Posterior cingulate gyrus (tissue), 11 donors: ENCODE measurements around the gene CCDC50.

ENCODE experiments used
- DNase-seq, 10 donors: peaks; one replicate each; pipeline versions ENCODE4 v3.0.0 to v3.0.0-alpha.2; 2020 to 2021; ENCODE audit warnings: mixed read lengths in 3 of 10
- intact Hi-C: fragments of 100-400 bp; cut with DNase I; formaldehyde crosslinking; loops from one replicate; pipeline ENCODE4 v1.15.1; 2023

CCDC50 gene

GRCh38 chr3:191343913-191344312 is 14.7 kb downstream of the CCDC50 start:
- intact Hi-C loops, result no loop called here
- no peak for DNase-seq

DNA sequence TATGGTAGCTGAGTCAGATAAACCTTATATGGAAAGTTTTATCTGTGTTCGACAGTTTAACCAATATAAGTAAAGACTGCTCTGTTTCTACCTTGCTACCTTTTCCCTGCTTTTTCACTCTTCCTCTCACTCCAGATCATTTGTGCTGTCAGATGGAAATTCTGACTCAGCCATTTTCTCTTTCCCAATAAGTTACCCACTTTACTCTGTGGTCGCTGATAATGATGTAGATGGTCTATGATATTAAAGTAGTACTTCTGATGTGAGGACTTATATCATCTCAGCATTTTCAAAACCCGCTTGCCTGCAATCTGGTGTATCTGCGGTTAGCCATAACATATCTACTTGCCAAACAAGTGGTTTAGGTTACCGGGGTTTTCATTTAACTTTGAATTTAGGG is 16.1 kb downstream of the CCDC50 start:
- DNase-seq, result no peak
- intact Hi-C loops, result no loop called here

DNA sequence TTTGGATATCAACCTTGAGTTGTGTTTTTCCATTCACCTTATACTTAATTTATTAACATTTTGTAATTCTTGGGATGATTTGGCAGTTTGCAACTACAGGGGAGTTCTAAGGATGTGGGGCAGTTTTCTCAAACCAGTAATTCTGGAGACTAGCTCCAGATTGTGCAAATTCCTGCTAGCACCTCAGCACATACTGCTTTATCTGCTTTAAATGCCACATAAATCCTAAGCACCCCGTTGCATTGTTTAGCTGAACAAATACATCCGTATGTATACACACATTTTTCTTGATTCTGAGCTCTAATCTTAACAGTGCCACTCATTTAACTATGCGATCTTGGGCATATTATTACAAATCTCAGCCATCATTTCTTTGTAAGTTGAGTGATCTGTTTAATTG is 18.0 kb downstream of the CCDC50 start:
- intact Hi-C loops, result no loop called here
- no peak for DNase-seq

DNA sequence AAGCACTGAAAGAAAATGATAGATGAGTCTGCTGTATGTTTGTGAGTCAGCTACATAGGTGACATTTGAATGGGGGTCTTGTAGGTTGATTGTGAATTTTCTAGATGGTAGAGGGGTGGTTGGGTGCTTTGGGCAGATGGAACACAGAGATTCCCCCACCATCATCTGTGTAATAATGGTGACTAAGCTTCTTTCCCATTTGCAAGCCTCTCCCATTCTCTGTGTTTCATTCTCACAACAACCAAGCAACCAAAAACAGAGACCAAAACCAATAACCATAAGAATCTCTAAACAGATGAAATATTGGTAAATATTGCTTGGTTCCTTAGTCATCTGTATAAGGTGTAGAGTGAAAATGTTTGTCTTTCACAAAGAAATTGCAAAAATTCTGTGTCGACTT is 18.9 kb downstream of the CCDC50 start:
- no peak for DNase-seq
- intact Hi-C loops, result no loop called here

GRCh38 chr3:191350396-191351090 is 21.3 kb downstream of the CCDC50 start:
- intact Hi-C loops, result no loop called here
- no peak for DNase-seq

GRCh38 chr3:191352014-191352413 is 22.8 kb downstream of the CCDC50 start:
- intact Hi-C loops, result no loop called here
- DNase-seq, result no peak

DNA sequence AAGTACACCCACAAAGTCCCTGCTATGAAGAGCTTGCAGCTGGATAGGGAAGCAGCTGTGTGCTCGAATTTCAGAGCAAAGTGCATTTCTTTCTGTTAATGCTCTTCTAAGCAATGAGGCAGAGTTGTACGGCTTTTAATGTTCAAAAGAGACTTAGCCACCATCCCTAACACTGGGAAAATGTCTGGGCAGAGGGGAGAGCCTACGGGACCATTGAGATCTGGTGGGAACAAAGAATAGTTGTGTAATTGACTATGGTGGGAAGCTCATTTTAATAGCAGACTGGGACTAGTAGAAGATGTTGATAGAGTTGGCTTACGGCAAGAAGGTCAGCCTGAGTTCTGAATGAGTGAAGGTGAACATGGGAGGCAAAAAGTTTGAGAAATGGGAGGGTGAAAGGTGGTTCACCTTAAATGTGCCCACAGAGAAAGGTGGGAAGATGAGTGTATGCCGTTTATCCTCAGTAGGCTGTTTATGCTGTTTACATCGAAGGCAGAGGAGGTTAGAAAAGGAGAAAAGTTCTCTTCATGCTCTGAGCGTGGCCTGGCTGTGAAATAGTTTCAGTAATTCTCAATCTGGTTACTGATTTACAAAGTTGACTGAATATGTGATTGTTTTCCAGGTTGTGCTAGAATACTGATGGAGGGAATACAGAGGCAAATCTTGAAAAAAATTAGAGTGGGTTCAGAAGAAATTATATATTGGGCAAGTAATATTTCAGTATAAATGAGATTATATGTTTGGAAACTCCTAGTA is 24.0 kb downstream of the CCDC50 start:
- intact Hi-C loops, result no loop called here
- DNase-seq, result no peak

GRCh38 chr3:191355406-191355805 is 26.2 kb downstream of the CCDC50 start:
- intact Hi-C loops, result no loop called here
- no peak for DNase-seq

DNA sequence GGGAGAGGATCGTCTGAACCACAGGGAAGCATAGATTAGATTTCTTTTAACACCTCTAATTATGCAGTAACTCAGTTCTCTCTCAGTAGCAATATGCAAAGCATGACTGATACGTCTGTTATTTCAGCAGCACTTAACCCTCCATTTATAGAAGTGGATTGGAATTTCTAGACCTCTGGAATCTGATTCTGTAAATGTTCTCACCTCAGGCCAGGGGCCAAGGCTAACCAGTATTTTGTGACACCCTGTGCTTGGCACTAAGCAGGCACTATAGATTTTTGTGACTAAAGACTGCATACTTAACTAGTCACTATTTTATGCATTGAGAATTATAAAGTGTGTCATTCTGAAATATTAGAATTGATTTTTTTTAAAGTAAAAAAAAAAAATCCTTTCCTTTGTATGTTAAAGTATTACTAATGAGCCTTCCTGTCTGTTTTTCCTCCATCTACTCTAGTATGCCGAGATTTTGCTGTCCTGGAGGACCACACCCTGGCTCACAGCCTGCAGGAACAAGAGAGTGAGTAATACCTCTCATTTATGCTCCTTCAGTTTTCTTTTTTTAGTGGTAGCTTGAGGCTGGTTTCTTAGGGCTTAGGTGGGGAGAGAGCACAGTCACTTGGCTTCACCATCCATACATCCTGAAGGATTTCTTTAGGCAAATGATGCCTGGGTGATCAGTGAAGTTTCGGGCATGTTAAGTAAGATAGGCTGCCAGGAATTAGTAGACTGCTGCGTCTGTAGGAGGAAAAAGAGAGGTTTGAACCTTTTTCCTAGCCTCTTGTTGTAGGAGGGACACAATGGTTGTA is 27.6 kb downstream of the CCDC50 start:
- DNase-seq, result no peak
- intact Hi-C loops, result no loop called here

DNA sequence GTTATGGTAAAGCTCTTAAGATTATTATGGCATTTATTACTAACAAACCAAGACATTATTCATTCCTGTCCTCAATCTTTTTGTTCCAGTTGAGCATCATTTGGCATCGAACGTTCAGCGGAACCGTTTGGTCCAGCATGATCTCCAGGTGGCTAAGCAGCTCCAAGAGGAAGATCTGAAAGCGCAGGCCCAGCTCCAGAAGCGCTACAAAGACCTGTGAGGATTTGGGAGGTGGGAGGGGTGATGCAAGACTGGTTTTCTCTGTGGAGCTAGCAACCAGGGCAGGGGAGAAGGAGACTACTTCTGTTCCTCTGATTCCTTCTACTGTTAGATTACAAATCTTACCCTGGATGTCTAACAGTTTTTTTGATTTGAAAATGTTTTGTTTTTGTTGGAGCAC is 28.7 kb downstream of the CCDC50 start:
- DNase-seq, result peak in 1 of 10 donors; percentile 51
- intact Hi-C loops, result no loop called here

- no peak for DNase-seq
- intact Hi-C loops, result no loop called here
These were observed 29.7 kb downstream of the CCDC50 start for GRCh38 chr3:191358929-191359328.

- no peak for DNase-seq
- intact Hi-C loops, result no loop called here
These were observed 31.4 kb downstream of the CCDC50 start for GRCh38 chr3:191360620-191361019.

DNA sequence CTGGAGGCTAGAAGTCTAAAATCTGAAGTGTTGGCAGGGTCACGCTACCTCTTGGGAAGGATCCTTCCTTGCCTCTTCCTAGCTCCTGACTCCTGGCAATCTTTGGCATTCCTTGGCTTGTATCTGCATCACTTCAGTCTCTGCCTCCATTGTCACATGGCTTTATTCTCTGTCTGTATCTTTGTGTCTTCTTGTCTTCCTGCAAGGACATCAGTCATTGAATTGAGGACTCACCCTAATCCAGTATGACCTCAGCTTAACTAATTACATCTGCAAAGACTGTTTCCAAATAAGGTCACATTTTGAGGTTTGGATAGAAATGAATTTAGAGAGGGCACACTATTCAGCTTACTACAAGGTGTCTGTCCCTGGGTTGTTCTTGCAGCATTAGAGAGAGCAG is 32.3 kb downstream of the CCDC50 start:
- intact Hi-C loops, result no loop called here
- DNase-seq, result no peak

- intact Hi-C loops, result no loop called here
- no peak for DNase-seq
These were observed 32.8 kb downstream of the CCDC50 start for GRCh38 chr3:191362037-191362436.

DNA sequence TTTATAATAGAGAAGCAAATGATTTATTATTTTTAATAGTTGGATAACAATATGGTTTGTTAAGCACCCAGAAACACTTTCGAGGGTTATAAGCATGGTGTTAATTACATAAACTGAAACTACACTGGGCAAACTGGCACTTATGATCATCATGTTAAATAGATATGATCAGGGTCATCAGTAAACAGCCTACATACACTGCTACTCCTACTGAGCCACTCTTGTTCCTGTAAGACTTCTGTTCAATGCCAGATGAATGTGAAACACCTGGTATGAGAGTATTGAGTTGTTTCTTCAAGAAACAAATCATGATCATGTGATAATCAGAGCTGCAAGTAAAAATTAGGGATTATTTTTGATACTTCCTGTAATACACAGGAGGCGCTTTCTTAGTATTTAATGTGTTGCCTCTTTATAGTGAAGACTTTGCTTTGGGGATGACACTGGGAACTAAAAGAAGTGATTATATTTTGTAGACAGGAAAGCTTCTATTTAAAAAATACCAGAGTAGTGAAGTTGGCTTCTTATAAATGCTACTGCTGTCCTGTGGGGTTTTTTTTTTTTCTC is 33.4 kb downstream of the CCDC50 start:
- DNase-seq, result no peak
- intact Hi-C loops, result no loop called here

DNA sequence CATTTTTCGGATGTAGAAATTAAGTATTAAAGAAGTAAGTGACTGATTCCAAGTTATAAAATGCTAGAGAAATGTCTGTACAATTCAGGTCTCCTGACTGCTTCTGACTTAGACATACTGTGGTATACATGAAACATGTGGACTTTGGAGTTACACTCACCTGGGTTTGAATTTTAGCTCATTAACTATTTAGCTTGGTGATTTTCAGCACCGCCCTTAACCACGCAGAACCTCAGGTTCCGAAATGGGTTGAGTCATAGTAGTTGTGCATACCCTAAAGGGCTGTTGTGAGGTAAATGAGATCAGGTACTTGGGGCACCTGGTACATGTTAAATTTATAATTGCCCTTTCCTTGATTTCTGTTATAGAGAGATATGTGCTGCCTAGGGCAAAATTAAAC is 34.0 kb downstream of the CCDC50 start:
- DNase-seq, result no peak
- intact Hi-C loops, result no loop called here

DNA sequence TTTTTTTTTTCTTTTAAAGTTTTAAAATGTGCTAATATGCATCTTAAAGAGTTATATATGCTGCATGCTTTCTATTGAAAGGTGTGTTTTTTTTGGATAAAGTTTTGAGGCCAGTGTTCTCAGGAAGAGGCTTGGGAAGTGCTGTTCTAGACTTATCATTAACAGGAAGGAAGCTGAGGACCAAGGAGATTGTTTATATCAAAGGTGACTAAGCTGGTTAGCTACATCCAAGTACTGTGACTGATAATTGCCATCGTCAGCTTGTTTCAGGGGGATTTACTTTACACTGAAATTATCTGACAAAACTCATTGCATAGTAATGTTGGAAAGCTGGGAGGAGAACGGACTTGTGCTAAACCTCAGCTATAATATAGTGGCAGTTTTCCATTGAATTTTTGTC is 37.5 kb downstream of the CCDC50 start:
- intact Hi-C loops, result no loop called here
- DNase-seq, result no peak

- intact Hi-C loops, result no loop called here
- DNase-seq, result no peak
These were observed 39.8 kb downstream of the CCDC50 start for GRCh38 chr3:191368755-191369615.

DNA sequence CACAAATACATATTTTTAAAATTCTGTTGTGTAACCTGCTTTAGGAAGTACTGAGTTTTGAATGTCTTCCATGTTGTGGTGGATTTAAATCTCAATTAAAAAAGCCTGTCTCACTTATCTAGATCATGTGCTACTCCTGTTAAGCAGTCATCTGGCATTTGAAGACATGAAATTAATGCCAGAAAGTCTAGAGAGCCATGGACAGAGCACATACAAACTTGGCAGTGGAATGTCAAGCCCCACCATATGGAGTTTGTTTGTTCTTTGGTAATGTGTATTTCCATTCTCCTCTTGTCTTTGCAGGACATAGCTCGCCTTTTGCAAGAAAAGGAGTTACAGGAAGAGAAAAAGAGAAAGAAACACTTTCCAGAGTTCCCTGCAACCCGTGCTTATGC is 40.4 kb downstream of the CCDC50 start:
- DNase-seq, result no peak
- intact Hi-C loops, result no loop called here

DNA sequence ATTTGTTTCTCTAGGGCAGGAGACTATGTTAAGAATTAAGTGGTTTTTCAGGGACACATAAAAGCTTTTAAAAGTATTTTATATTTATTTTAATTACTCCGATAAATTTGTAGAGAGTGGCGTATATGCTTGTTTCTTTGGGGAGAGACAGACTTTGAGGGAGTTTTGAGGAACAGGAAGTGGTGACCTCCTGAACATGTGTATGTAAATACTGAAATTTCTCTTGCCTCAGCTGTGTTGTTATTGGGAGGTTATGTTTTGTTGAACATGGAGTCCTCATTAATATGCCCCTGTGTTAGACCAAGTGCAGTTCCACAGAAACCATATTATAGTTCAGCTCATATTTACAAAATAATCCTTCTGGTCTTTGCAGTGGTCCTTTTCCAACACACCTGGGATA is 42.9 kb downstream of the CCDC50 start:
- no peak for DNase-seq
- intact Hi-C loops, result no loop called here
